Suprapubic skin (tissue), 4 donors: ENCODE measurements around the gene MROH2B.

Experiments used
- EP300 ChIP-seq: sonication (generic); formaldehyde crosslinking; IDR thresholded peaks from one replicate; pipeline ENCODE4 v1.6.1; 2017; ENCODE audit warnings: antibody characterized with exemption
- POLR2A ChIP-seq, 2 donors: fragments of 450-650 bp; IDR thresholded peaks; one replicate each; pipeline ENCODE4 v1.6.1; 2017; ENCODE audit warnings: antibody characterized with exemption in 2 of 2, mild to moderate bottlenecking in 2 of 2, moderate library complexity in 2 of 2
- POLR2AphosphoS5 ChIP-seq, 3 donors: sonication (generic); formaldehyde crosslinking; IDR thresholded peaks; one replicate each; pipeline ENCODE4 v1.6.1; 2017; ENCODE audit warnings: antibody characterized with exemption in 3 of 3
- TF ChIP-seq, protein P1 (sequence below), 2 donors: fragments of 200-600 bp in 1 of 2; fragments of 450-650 bp in 1 of 2; sonication (generic) in 1 of 2; IDR thresholded peaks; one replicate each; pipeline ENCODE4 v1.5.1; 2016 to 2019; ENCODE audit warnings: antibody characterized with exemption in 2 of 2, mild to moderate bottlenecking in 1 of 2, moderate library complexity in 1 of 2

DNA sequence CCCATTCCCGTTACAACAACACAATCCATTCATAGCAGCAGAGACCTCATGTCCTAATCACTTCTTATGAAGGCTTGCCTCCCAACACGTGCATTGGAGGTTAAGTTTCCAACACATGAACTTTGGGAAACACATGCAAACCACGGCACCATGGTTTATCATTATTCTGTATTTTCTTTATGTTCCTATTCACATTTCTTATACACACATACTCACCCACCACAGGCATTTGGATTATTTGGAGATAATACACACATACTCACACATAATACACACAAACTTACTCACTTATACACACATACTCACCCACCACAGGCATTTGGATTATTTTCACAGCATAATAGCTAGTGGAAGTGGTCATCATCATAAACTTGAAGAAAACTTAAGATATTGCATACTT, 86.3 kb downstream of the MROH2B start:
- no peak for TF ChIP-seq POLR2A (IDR thresholded peaks at IDR 0.05)
- no peak for TF ChIP-seq POLR2AphosphoS5 (IDR thresholded peaks at IDR 0.05)
- TF ChIP-seq, protein P1, sequence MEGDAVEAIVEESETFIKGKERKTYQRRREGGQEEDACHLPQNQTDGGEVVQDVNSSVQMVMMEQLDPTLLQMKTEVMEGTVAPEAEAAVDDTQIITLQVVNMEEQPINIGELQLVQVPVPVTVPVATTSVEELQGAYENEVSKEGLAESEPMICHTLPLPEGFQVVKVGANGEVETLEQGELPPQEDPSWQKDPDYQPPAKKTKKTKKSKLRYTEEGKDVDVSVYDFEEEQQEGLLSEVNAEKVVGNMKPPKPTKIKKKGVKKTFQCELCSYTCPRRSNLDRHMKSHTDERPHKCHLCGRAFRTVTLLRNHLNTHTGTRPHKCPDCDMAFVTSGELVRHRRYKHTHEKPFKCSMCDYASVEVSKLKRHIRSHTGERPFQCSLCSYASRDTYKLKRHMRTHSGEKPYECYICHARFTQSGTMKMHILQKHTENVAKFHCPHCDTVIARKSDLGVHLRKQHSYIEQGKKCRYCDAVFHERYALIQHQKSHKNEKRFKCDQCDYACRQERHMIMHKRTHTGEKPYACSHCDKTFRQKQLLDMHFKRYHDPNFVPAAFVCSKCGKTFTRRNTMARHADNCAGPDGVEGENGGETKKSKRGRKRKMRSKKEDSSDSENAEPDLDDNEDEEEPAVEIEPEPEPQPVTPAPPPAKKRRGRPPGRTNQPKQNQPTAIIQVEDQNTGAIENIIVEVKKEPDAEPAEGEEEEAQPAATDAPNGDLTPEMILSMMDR (IDR thresholded peaks at IDR 0.05): no peak
- TF ChIP-seq EP300: no peak
